ENCODE data around the gene PCDHB1. TPM values are rescaled to one million over a fixed set of nuclear protein-coding genes. Genes with fewer than 3 reads are reported as not detected.

The PCDHB1 gene
- total and polyA plus RNA-seq, 9 of the 15 experiments (the other 6 are each of a cell fraction or from before 2014, with no cell fraction given): not detected

DNA sequence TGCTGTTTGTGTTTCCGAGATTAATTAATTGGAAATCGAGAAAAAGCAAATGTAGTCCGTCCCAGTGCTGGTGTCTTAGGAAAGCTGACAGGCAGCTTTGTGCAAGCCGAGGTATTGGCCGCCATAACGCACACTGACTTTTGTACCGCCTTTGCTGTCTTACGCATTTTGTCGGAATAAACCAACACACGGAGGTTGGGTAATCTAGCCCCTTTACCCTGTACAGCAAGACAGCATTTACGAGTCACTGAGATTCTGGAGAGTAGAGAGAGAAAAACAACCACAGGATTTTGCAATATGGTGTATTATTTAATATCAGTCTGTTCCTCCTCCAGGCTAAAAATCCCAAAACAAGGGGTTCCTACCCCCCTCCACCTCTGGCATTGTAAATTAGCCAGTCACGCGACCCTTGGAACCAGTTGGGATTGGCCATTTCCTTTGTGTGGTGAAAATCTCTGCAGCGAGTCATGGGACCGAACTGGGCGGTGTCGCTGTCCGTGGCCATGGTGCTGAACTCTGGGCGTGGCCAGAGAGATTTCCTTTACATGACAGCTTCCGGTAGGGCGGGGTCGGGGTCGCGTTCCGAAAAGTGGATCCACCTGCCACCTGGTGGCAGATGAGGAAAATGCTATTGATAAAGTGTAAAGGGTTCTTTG is 10.3 kb upstream of the PCDHB1 start (continued):
- TF ChIP-seq, protein P1, sequence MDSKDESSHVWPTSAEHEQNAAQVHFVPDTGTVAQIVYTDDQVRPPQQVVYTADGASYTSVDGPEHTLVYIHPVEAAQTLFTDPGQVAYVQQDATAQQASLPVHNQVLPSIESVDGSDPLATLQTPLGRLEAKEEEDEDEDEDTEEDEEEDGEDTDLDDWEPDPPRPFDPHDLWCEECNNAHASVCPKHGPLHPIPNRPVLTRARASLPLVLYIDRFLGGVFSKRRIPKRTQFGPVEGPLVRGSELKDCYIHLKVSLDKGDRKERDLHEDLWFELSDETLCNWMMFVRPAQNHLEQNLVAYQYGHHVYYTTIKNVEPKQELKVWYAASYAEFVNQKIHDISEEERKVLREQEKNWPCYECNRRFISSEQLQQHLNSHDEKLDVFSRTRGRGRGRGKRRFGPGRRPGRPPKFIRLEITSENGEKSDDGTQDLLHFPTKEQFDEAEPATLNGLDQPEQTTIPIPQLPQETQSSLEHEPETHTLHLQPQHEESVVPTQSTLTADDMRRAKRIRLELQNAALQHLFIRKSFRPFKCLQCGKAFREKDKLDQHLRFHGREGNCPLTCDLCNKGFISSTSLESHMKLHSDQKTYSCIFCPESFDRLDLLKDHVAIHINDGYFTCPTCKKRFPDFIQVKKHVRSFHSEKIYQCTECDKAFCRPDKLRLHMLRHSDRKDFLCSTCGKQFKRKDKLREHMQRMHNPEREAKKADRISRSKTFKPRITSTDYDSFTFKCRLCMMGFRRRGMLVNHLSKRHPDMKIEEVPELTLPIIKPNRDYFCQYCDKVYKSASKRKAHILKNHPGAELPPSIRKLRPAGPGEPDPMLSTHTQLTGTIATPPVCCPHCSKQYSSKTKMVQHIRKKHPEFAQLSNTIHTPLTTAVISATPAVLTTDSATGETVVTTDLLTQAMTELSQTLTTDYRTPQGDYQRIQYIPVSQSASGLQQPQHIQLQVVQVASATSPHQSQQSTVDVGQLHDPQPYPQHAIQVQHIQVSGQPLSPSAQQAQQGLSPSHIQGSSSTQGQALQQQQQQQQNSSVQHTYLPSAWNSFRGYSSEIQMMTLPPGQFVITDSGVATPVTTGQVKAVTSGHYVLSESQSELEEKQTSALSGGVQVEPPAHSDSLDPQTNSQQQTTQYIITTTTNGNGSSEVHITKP (IDR thresholded peaks at IDR 0.05; ENCODE audit: partially characterized antibody): peak; percentile 11
- TF ChIP-seq PRMT5 (CRISPR knock-in tag; IDR thresholded peaks at IDR 0.05): no peak
- no peak for TF ChIP-seq SIN3A (IDR thresholded peaks at IDR 0.05; ENCODE audit: borderline replicate concordance in 2 of 2, control insufficient read depth in 1 of 2, low read depth in 2 of 2, low read length in 2 of 2)
- TF ChIP-seq ZNF408 (CRISPR knock-in tag; IDR thresholded peaks at IDR 0.05; ENCODE audit: low read depth): no peak
- TF ChIP-seq ZNF324 (CRISPR knock-in tag; IDR thresholded peaks at IDR 0.05): no peak
- TF ChIP-seq, protein P2, sequence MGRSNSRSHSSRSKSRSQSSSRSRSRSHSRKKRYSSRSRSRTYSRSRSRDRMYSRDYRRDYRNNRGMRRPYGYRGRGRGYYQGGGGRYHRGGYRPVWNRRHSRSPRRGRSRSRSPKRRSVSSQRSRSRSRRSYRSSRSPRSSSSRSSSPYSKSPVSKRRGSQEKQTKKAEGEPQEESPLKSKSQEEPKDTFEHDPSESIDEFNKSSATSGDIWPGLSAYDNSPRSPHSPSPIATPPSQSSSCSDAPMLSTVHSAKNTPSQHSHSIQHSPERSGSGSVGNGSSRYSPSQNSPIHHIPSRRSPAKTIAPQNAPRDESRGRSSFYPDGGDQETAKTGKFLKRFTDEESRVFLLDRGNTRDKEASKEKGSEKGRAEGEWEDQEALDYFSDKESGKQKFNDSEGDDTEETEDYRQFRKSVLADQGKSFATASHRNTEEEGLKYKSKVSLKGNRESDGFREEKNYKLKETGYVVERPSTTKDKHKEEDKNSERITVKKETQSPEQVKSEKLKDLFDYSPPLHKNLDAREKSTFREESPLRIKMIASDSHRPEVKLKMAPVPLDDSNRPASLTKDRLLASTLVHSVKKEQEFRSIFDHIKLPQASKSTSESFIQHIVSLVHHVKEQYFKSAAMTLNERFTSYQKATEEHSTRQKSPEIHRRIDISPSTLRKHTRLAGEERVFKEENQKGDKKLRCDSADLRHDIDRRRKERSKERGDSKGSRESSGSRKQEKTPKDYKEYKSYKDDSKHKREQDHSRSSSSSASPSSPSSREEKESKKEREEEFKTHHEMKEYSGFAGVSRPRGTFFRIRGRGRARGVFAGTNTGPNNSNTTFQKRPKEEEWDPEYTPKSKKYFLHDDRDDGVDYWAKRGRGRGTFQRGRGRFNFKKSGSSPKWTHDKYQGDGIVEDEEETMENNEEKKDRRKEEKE (IDR thresholded peaks at IDR 0.05; ENCODE audit: borderline replicate concordance in 1 of 2, control insufficient read depth in 1 of 2, low read depth in 2 of 2, low read length in 1 of 2): no peak
- TF ChIP-seq STAT5A (IDR thresholded peaks at IDR 0.05; ENCODE audit: borderline replicate concordance, low read length): no peak
- TF ChIP-seq, protein P3, sequence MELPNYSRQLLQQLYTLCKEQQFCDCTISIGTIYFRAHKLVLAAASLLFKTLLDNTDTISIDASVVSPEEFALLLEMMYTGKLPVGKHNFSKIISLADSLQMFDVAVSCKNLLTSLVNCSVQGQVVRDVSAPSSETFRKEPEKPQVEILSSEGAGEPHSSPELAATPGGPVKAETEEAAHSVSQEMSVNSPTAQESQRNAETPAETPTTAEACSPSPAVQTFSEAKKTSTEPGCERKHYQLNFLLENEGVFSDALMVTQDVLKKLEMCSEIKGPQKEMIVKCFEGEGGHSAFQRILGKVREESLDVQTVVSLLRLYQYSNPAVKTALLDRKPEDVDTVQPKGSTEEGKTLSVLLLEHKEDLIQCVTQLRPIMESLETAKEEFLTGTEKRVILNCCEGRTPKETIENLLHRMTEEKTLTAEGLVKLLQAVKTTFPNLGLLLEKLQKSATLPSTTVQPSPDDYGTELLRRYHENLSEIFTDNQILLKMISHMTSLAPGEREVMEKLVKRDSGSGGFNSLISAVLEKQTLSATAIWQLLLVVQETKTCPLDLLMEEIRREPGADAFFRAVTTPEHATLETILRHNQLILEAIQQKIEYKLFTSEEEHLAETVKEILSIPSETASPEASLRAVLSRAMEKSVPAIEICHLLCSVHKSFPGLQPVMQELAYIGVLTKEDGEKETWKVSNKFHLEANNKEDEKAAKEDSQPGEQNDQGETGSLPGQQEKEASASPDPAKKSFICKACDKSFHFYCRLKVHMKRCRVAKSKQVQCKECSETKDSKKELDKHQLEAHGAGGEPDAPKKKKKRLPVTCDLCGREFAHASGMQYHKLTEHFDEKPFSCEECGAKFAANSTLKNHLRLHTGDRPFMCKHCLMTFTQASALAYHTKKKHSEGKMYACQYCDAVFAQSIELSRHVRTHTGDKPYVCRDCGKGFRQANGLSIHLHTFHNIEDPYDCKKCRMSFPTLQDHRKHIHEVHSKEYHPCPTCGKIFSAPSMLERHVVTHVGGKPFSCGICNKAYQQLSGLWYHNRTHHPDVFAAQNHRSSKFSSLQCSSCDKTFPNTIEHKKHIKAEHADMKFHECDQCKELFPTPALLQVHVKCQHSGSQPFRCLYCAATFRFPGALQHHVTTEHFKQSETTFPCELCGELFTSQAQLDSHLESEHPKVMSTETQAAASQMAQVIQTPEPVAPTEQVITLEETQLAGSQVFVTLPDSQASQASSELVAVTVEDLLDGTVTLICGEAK (IDR thresholded peaks at IDR 0.05): peak; percentile 76
- TF ChIP-seq, protein P3 (CRISPR knock-in tag; IDR thresholded peaks at IDR 0.05): no peak
- TF ChIP-seq NELFE (IDR thresholded peaks at IDR 0.05; ENCODE audit: insufficient read depth, insufficient read length): no peak

Data from K562 (cell line).